ENCODE results near the gene LGALSL. TPM values are rescaled to one million over a fixed set of nuclear protein-coding genes. Genes with fewer than 3 reads are reported as not detected.

LGALSL gene
- total RNA-seq, 4 donors from 2014 or later, result 13.8 to 33.4 (median 22.4) TPM

DNA sequence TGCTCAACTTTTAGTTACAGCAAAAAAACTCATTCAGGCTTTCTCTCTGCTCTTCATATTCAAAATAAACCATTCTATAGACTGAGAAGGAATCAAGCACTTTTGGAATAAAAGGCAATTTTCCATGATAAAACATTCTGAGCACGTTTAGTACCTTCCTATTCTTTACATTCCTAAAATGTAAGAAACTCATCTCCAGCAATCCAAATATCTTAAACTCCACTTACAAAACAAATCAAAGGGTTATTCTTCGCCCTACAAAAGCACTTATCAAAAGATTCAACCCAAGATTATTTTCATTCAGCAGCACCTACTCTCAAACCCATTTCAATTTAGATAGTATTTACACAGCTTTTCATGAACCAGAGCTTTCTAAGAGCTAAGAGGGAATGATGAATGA lies 2.9 kb upstream of the LGALSL start:
- Histone ChIP-seq H3K27me3 (no peaks in the 10 kb centered on the region), H3K27ac (no peak overlapping the region), H3K36me3 (no peaks in the 10 kb centered on the region), H3K4me3 (no peak overlapping the region), H3K4me1 (peaks cover 0 to 30% (median 8%) of the 10 kb centered on the region in 4 donors), H3K9me3 (no peaks in the 10 kb centered on the region)
- TF ChIP-seq CTCF (IDR thresholded peaks at IDR 0.05) (no peak), POLR2A (IDR thresholded peaks at IDR 0.05) (no peak), EP300 (IDR thresholded peaks at IDR 0.05) (no peak)
- DNase-seq (ENCODE audit: low spot score in 2 of 2), result no peak
- WGBS, 2 donors, result 90 to 91% methylated on average over 2 of the region's 2 CpGs

DNA sequence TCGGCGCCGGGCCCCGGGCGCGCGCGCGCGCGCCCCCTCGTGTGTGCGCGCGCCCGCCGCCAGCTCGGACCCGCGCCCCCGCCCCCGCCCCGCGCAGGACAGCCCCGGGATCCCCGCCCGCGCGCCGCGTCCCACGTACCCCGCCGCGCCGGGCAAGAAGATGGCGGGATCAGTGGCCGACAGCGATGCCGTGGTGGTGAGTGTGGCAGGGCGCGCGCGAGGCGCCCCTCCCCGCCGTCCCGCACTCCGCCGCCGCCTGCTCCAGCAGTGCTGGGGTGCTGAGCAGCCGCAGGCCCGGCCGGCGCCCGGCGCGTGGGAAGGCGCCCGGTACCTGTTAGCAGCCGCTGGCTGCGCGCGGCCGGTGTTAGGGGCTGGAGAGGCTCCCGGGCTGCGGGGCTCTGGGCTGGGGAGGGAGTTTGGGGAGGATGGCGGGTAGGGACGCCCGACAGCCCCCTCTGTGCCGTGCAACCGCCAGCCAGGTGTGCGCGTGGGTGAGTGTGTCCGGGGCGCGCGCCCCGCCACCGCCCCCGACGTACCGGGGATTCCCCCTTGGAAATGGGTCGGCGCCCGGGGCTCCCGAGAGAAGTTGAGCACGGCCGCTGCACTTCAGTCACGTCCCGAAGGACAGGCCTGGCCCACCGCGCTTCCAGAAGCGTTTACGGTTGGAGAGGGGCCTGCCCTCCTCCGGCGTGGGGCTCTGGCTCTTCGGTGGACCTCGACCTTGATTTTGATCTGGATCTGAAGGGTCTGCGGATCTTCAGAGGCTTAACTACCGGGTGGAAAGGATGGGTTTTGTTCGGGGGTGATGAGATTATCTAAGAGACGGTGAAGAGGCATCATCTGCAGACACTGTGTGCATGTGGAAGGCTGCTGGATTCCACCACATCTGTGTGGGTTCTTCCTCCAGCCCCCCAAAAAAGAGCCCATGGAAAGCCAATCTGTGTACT lies 697 bp downstream of the LGALSL start:
- Histone ChIP-seq H3K9me3 (no peaks in the 10 kb centered on the region), H3K4me1 (peaks cover 0 to 43% (median 6%) of the 10 kb centered on the region in 4 donors), H3K4me3 (peak overlapping the region; percentile 76 to 97 (median 95)), H3K36me3 (peaks cover 1 to 25% (median 6%) of the 10 kb centered on the region in 3 donors), H3K27me3 (no peaks in the 10 kb centered on the region), H3K27ac (peak overlapping the region; percentile 93 to 98 (median 98))
- DNase-seq (ENCODE audit: low spot score in 2 of 2), result peak in 1 of 2 donors; percentile 26
- WGBS, 2 donors, result 3% methylated on average over 4 to 61 of the region's 103 CpGs
- TF ChIP-seq EP300 (IDR thresholded peaks at IDR 0.05) (no peak), CTCF (IDR thresholded peaks at IDR 0.05) (no peak), POLR2A (IDR thresholded peaks at IDR 0.05) (no peak)

DNA sequence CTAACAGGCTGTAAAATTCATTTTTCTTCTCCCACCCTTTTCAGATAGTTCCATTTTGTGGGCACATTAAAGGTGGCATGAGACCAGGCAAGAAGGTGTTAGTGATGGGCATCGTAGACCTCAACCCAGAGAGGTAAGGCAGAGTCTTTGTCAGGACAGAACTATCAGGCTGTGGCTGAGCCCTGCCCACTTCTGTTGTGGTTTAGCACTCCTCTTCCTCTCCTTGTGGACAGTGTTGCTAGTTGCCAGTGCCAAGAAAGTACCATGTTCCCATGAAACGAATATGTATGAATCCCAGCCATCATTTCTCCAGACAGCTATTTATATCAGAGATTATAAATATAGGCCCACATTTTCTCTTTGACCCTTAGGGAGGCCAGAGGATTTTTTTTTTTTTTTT lies 1.6 kb downstream of the LGALSL start:
- H3K4me3 ChIP-seq, result peak overlapping the region in 3 of 4 donors; percentile 93 to 97 (median 97)
- peak overlapping the region in 3 of 4 donors; percentile 93 to 98 (median 98) for H3K27ac ChIP-seq
- WGBS, 2 donors, result 46 to 55% methylated on average over 2 of the region's 2 CpGs

GRCh38 chr2:64456293-64456692 lies 2.3 kb downstream of the LGALSL start:
- DNase-seq (ENCODE audit: low spot score in 2 of 2), result no peak
- 82 to 85% methylated on average over 6 of the region's 6 CpGs for WGBS, 2 donors
- Histone ChIP-seq H3K27me3 (no peaks in the 10 kb centered on the region), H3K27ac (no peak overlapping the region), H3K4me1 (peaks cover 0 to 57% (median 6%) of the 10 kb centered on the region in 4 donors), H3K36me3 (peaks cover 2 to 34% (median 6%) of the 10 kb centered on the region in 3 donors), H3K9me3 (no peaks in the 10 kb centered on the region), H3K4me3 (no peak overlapping the region)
- TF ChIP-seq CTCF (IDR thresholded peaks at IDR 0.05) (no peak), EP300 (IDR thresholded peaks at IDR 0.05) (no peak), POLR2A (IDR thresholded peaks at IDR 0.05) (no peak)

More for the DNA sequence above, 1.6 kb downstream of the LGALSL start:
- DNase-seq (ENCODE audit: low spot score in 2 of 2), result no peak
- H3K27me3 ChIP-seq, result no peaks in the 10 kb centered on the region
- H3K36me3 ChIP-seq, result peaks cover 2 to 34% (median 6%) of the 10 kb centered on the region in 3 donors
- no peak for TF ChIP-seq EP300 (IDR thresholded peaks at IDR 0.05)
- TF ChIP-seq POLR2A (IDR thresholded peaks at IDR 0.05), result no peak
- TF ChIP-seq CTCF (IDR thresholded peaks at IDR 0.05), result no peak
- H3K9me3 ChIP-seq, result no peaks in the 10 kb centered on the region
- H3K4me1 ChIP-seq, result peaks cover 0 to 52% (median 6%) of the 10 kb centered on the region in 4 donors

DNA sequence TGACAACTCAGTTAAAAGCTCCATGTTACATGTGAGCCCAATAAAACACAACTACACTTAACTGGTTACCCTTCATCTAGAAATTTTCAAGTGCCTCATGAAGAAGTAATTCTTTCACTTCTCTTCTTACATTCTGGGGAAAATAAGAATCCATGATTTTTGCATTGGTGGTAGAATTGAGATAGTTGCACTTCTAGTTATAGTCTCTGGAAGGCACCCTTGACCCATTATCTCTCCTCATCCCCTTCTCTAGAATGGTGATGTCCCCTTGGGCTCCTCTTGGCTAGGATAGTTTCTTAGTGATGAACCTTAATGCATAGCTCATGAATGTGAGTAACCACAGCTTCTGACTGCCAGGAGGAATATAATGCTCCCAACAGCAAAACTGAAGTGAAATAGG lies 3.6 kb downstream of the LGALSL start:
- H3K27me3 ChIP-seq, result no peaks in the 10 kb centered on the region
- H3K4me3 ChIP-seq, result no peak overlapping the region
- peaks cover 0 to 54% (median 6%) of the 10 kb centered on the region in 4 donors for H3K4me1 ChIP-seq
- H3K36me3 ChIP-seq, result peaks cover 2 to 34% (median 6%) of the 10 kb centered on the region in 3 donors
- H3K27ac ChIP-seq, result no peak overlapping the region
- no peaks in the 10 kb centered on the region for H3K9me3 ChIP-seq
- TF ChIP-seq CTCF (IDR thresholded peaks at IDR 0.05) (no peak), POLR2A (IDR thresholded peaks at IDR 0.05) (no peak), EP300 (IDR thresholded peaks at IDR 0.05) (no peak)
- no peak for DNase-seq (ENCODE audit: low spot score in 2 of 2)
